ENCODE results near the gene PAAF1. TPM values are rescaled to one million over a fixed set of nuclear protein-coding genes. Genes with fewer than 3 reads are reported as not detected.

Gene PAAF1
- total and polyA plus RNA-seq, 2 of the 13 experiments (the other 11 are each of a cell fraction or from before 2014, with no cell fraction given) = 13.5 to 28.8 TPM

DNA sequence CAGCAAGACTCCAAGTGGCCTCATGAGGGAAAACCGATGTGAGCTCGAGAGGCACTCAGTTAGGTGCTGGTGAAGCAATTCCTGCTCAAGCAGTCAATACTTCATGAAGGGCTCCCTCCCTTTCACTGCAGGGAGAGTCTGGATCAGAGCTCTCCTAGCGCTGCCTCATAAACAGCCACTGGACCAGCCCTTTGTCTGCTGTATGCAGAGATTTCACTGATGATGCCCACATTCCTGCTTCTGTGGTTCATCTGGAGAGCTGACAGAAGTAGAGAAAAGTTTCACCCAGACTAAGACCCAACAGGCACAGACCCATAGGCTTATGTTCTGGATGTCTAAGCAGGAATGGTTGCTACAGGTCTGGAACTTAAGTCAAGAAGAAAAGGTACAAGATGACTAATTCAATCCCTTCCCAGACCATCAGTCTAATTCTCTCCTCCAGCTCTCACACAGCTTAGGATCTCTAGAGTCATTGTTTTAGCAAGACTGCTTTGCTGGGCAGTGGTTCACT lies 101.8 kb downstream of the PAAF1 start:
- H3K9ac ChIP-seq (ENCODE audit: insufficient read depth, low read depth, low read length) = no peak overlapping the region

More for the DNA sequence above, 101.8 kb downstream of the PAAF1 start:
- FAIRE-seq = no peak
- no peak for TF ChIP-seq SMARCE1 (IDR thresholded peaks at IDR 0.05; ENCODE audit: borderline replicate concordance)
- TF ChIP-seq, protein P1, sequence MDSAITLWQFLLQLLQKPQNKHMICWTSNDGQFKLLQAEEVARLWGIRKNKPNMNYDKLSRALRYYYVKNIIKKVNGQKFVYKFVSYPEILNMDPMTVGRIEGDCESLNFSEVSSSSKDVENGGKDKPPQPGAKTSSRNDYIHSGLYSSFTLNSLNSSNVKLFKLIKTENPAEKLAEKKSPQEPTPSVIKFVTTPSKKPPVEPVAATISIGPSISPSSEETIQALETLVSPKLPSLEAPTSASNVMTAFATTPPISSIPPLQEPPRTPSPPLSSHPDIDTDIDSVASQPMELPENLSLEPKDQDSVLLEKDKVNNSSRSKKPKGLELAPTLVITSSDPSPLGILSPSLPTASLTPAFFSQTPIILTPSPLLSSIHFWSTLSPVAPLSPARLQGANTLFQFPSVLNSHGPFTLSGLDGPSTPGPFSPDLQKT (CRISPR knock-in tag; IDR thresholded peaks at IDR 0.05; ENCODE audit: borderline replicate concordance) = no peak
- TF ChIP-seq, protein P2, sequence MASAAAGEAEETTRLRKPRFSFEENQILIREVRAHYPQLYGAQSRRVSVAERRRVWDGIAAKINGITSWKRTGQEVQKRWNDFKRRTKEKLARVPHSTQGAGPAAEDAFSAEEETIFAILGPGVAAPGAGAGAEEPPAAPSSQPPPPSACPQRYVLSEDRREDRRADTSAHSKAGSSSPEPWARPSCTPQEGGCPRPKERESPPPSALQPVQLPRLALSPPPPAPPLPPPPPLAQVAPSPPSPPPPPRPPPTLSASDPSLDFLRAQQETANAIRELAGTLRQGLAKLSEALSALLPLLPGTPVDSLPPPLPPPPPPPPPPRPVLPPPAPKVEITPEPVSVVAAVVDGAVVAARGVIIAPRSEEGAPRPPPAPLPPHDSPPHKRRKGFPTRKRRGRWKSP (CRISPR knock-in tag; IDR thresholded peaks at IDR 0.05) = no peak
- TF ChIP-seq, protein P3, sequence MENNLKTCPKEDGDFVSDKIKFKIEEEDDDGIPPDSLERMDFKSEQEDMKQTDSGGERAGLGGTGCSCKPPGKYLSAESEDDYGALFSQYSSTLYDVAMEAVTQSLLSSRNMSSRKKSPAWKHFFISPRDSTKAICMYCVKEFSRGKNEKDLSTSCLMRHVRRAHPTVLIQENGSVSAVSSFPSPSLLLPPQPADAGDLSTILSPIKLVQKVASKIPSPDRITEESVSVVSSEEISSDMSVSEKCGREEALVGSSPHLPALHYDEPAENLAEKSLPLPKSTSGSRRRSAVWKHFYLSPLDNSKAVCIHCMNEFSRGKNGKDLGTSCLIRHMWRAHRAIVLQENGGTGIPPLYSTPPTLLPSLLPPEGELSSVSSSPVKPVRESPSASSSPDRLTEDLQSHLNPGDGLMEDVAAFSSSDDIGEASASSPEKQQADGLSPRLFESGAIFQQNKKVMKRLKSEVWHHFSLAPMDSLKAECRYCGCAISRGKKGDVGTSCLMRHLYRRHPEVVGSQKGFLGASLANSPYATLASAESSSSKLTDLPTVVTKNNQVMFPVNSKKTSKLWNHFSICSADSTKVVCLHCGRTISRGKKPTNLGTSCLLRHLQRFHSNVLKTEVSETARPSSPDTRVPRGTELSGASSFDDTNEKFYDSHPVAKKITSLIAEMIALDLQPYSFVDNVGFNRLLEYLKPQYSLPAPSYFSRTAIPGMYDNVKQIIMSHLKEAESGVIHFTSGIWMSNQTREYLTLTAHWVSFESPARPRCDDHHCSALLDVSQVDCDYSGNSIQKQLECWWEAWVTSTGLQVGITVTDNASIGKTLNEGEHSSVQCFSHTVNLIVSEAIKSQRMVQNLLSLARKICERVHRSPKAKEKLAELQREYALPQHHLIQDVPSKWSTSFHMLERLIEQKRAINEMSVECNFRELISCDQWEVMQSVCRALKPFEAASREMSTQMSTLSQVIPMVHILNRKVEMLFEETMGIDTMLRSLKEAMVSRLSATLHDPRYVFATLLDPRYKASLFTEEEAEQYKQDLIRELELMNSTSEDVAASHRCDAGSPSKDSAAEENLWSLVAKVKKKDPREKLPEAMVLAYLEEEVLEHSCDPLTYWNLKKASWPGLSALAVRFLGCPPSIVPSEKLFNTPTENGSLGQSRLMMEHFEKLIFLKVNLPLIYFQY (CRISPR knock-in tag; IDR thresholded peaks at IDR 0.05; ENCODE audit: borderline replicate concordance) = no peak
- TF ChIP-seq ZNF121 (CRISPR knock-in tag; IDR thresholded peaks at IDR 0.05) = no peak
- TF ChIP-seq MED13 (CRISPR knock-in tag; IDR thresholded peaks at IDR 0.05) = no peak
- in situ Hi-C loops (cut with HindIII; ENCODE audit: extremely low pct_ligation_motif_present, low pct_unique_long_range_greater_than_20kb) (no loop called here), intact Hi-C loops (cut with micrococcal nuclease; ENCODE audit: unreplicated experiment) (no loop called here)
- H3K79me2 ChIP-seq (ENCODE audit: insufficient read depth, low read length) = peaks cover 3% of the 10 kb centered on the region
- no peak for ATAC-seq
- H4K20me1 ChIP-seq (ENCODE audit: insufficient read depth, low read length) = no peaks in the 10 kb centered on the region
- no peaks in the 10 kb centered on the region for H3K27me3 ChIP-seq (ENCODE audit: control insufficient read depth in 1 of 2, insufficient read depth in 2 of 2, low read length in 2 of 2)
- no peak overlapping the region for H3K27ac ChIP-seq (ENCODE audit: extremely low read length, insufficient read depth, low read length)
- H3K4me1 ChIP-seq (ENCODE audit: insufficient read depth, low read length) = peaks cover 34% of the 10 kb centered on the region
- BruUV-seq (replicated peaks) = no TSS peak
- H3K4me2 ChIP-seq (ENCODE audit: low read depth, low read length) = no peak overlapping the region
- CTCF ChIA-PET (ENCODE audit: low intra/inter-chr PET ratio, low total read pairs) = no interaction called here
- no peak for DNase-seq (ENCODE audit: low spot score)
- POLR2A ChIA-PET = no interaction called here
- H3K9me3 ChIP-seq (ENCODE audit: low read length) = no peaks in the 10 kb centered on the region
- H2AFZ ChIP-seq (ENCODE audit: low read length) = no peak overlapping the region
- peaks cover 16 to 47% of the 10 kb centered on the region in 2 experiments; a peak in 4 of 5 replicates for H3K36me3 ChIP-seq (replicated peaks in 1 of 2; ENCODE audit: control insufficient read depth in 1 of 2, insufficient read depth in 2 of 2, low read length in 2 of 2)
- no peak overlapping the region for H3K4me3 ChIP-seq (replicated peaks in 1 of 3; ENCODE audit: insufficient read depth in 1 of 3, low read depth in 2 of 3, low read length in 3 of 3)
- WGBS (ENCODE audit: low lambda C conversion rate) = no CpG with 5 or more reads among the region's 3 CpGs
